B cell (primary cell): Measurements from ENCODE around the gene DNAJB8. TPM values are rescaled to one million over a fixed set of nuclear protein-coding genes. Genes with fewer than 3 reads are reported as not detected.

Experiments
- ATAC-seq: fragments of 200-7000 bp; cut with Tn5 transposase; one replicate; pipeline ENCODE4 v1.10.0; 2021; ENCODE audit warnings: low read depth, mild to moderate bottlenecking, moderate number of reproducible peaks, moderate library complexity
- CTCF ChIA-PET: fragments of 350-600 bp; sonication (Branson Sonifier 250); formaldehyde crosslinking; loops from one replicate; lab custom pipeline; 2021; ENCODE audit warnings: antibody characterized with exemption, inconsistent platforms; lab: Charles Lee
- POLR2A ChIA-PET: fragments of 350-600 bp; sonication (Branson Sonifier 250); formaldehyde crosslinking; loops from one replicate; lab custom pipeline; 2021; ENCODE audit warnings: antibody characterized with exemption; lab: Charles Lee
- DNase-seq: peaks from one replicate; pipeline ENCODE4 v3.0.0; 2013
- H2AFZ ChIP-seq: 2 replicates; pipeline ENCODE4 v1.6.1; 2012; ENCODE audit warnings: mild to moderate bottlenecking, low read depth, low read length; ENCODE audit not compliant: insufficient read depth, poor library complexity, severe bottlenecking
- H3K27ac ChIP-seq, 2 donors: 1 replicate in 1 of 2; 2 replicates in 1 of 2; pipeline ENCODE4 v1.5.1; 2012 to 2013; ENCODE audit warnings: low read length in 2 of 2, mild to moderate bottlenecking in 2 of 2, moderate library complexity in 1 of 2
- H3K27me3 ChIP-seq, 4 experiments: fragments of 200-600 bp in 1 of 4; sonication (generic) in 1 of 4; replicated peaks in 1 of 4; 1 replicate in 2 of 4; 2 replicates in 2 of 4; pipeline versions ENCODE4 v1.6.1 to v1.7.0; 2013 to 2016; ENCODE audit warnings: low read length in 3 of 4, mild to moderate bottlenecking in 2 of 4, mixed read lengths in 1 of 4, moderate library complexity in 1 of 4; ENCODE audit not compliant: insufficient read depth in 4 of 4, control insufficient read depth in 3 of 4; ENCODE audit errors: control extremely low read depth in 1 of 4
- H3K36me3 ChIP-seq, 2 experiments: replicated peaks in 1 of 2; 1 replicate in 1 of 2; 2 replicates in 1 of 2; pipeline versions ENCODE4 v1.6.1 to v1.7.1; 2013; ENCODE audit warnings: low read length in 1 of 2; ENCODE audit not compliant: insufficient read depth in 2 of 2, control insufficient read depth in 1 of 2; ENCODE audit errors: control extremely low read depth in 1 of 2, extremely low read depth in 1 of 2
- H3K4me1 ChIP-seq, 2 donors: fragments of 200-600 bp in 1 of 2; sonication (generic) in 1 of 2; 1 replicate in 1 of 2; 2 replicates in 1 of 2; pipeline versions ENCODE4 v1.5.1 to v1.6.1; 2013 to 2017; ENCODE audit warnings: low read length in 2 of 2; ENCODE audit not compliant: control insufficient read depth in 2 of 2, insufficient read depth in 2 of 2
- H3K4me2 ChIP-seq: replicated peaks from 2 replicates; pipeline ENCODE3; 2012; ENCODE audit warnings: mild to moderate bottlenecking, low read depth, low read length; ENCODE audit not compliant: poor library complexity, severe bottlenecking
- H3K4me3 ChIP-seq, 5 experiments: fragments of 200-600 bp in 1 of 5; sonication (generic) in 1 of 5; 1 replicate in 3 of 5; 2 replicates in 2 of 5; pipeline versions ENCODE4 v1.5.1 to v1.7.0; 2011 to 2016; ENCODE audit warnings: low read length in 4 of 5, mild to moderate bottlenecking in 4 of 5, low read depth in 2 of 5, control low read depth in 1 of 5, moderate library complexity in 1 of 5; ENCODE audit not compliant: insufficient read depth in 1 of 5; ENCODE audit errors: control extremely low read depth in 1 of 5, extremely low read depth in 1 of 5
- H3K79me2 ChIP-seq: fragments of 200-600 bp; sonication (generic); one replicate; pipeline ENCODE4 v1.6.0; 2016; ENCODE audit warnings: low read length; ENCODE audit not compliant: control insufficient read depth, insufficient read depth
- H3K9ac ChIP-seq: fragments of 200-600 bp; sonication (generic); 2 replicates; pipeline ENCODE4 v1.6.1; 2017; ENCODE audit warnings: mild to moderate bottlenecking, low read length, moderate library complexity
- H3K9me3 ChIP-seq, 3 donors: one replicate each; pipeline versions ENCODE4 v1.6.1 to v1.7.1; 2013; ENCODE audit warnings: low read length in 2 of 3; ENCODE audit not compliant: control insufficient read depth in 2 of 3, insufficient read depth in 1 of 3; ENCODE audit errors: control extremely low read depth in 1 of 3
- H4K20me1 ChIP-seq: 2 replicates; pipeline ENCODE4 v1.6.0; 2012; ENCODE audit warnings: mild to moderate bottlenecking, low read length; ENCODE audit not compliant: insufficient read depth, control insufficient read depth, poor library complexity, severe bottlenecking
- H3K27ac Mint-ChIP-seq: one replicate; pipeline ENCODE4 v1.8.0; 2021; ENCODE audit warnings: mixed read lengths
- H3K27me3 Mint-ChIP-seq: one replicate; pipeline ENCODE4 v1.8.0; 2021; ENCODE audit warnings: mixed read lengths
- H3K4me1 Mint-ChIP-seq: one replicate; pipeline ENCODE4 v1.8.0; 2021; ENCODE audit warnings: mixed read lengths
- H3K4me3 Mint-ChIP-seq: one replicate; pipeline ENCODE4 v1.8.0; 2021; ENCODE audit warnings: mixed read lengths
- H3K9me3 Mint-ChIP-seq: one replicate; pipeline ENCODE4 v1.8.0; 2022; ENCODE audit warnings: mixed read lengths; ENCODE audit not compliant: insufficient read depth
- CTCF ChIP-seq: fragments of 200-600 bp; IDR thresholded peaks from one replicate; pipeline ENCODE4 v1.8.0; 2022; ENCODE audit warnings: antibody characterized with exemption, mild to moderate bottlenecking
- EZH2 ChIP-seq: IDR thresholded peaks from 2 replicates; pipeline ENCODE4 v1.6.1; 2012; ENCODE audit warnings: borderline replicate concordance, low read depth, mild to moderate bottlenecking, moderate library complexity, low read length; ENCODE audit not compliant: insufficient read depth, poor library complexity, severe bottlenecking
- WGBS: methylation state at CpG from one replicate; pipeline ENCODE4 v1.1.5; 2013; ENCODE audit warnings: missing lambda C conversion rate; ENCODE audit not compliant: insufficient coverage; 5-methylcytosine and 5-hydroxymethylcytosine counted together
- intact Hi-C: fragments of 100-400 bp; cut with micrococcal nuclease; formaldehyde crosslinking; loops from one replicate; pipeline ENCODE4 v1.10.0; 2022
- polyA plus RNA-seq: library from polyadenylated mRNA; depleted of rRNA; stranded (reverse); fragments of >200 nt; gene quantifications from 2 replicates; pipeline ENCODE4 v1.2.3, GENCODE V29; 2012
- total RNA-seq, 2 donors: library from RNA; stranded (reverse); fragments of 120-200 nt in 1 of 2; gene quantifications; 1 replicate in 1 of 2; 2 replicates in 1 of 2; pipeline versions ENCODE4 v1.2.3 to v1.2.4, GENCODE V29; 2013 to 2022

DNAJB8 gene
- total and polyA plus RNA-seq, 2 donors (not counting 1 experiment from before 2014, with no cell fraction given) = not detected

- Histone ChIP-seq H3K4me3 (no peak overlapping the region), H2AFZ (no peak overlapping the region), H4K20me1 (no peaks in the 10 kb centered on the region), H3K9ac (no peak overlapping the region), H3K27ac (no peak overlapping the region), H3K79me2 (no peaks in the 10 kb centered on the region), H3K9me3 (peaks cover 0 to 17% (median 0%) of the 10 kb centered on the region in 3 donors), H3K4me2 (no peak overlapping the region), H3K27me3 (peaks cover 0 to 7% (median 0%) of the 10 kb centered on the region in 4 experiments), H3K36me3 (no peaks in the 10 kb centered on the region), H3K4me1 (no peaks in the 10 kb centered on the region)
- no peaks in the 10 kb centered on the region for H3K4me1 Mint-ChIP-seq
- H3K4me3 Mint-ChIP-seq = no peak overlapping the region
- intact Hi-C loops = no loop called here
- H3K27ac Mint-ChIP-seq = no peak overlapping the region
- ChIA-PET CTCF (no interaction called here), POLR2A (no interaction called here)
- WGBS = 89% methylated on average over 4 of the region's 6 CpGs
- no peak for TF ChIP-seq EZH2
- peaks cover 10% of the 10 kb centered on the region for H3K9me3 Mint-ChIP-seq
- ATAC-seq (no peak), DNase-seq (no peak)
- peaks cover 24% of the 10 kb centered on the region for H3K27me3 Mint-ChIP-seq
These were observed 23.7 kb downstream of the DNAJB8 start for GRCh38 chr3:128442949-128443348.

GRCh38 chr3:128442070-128442469, 24.6 kb downstream of the DNAJB8 start:
- Mint-ChIP-seq H3K9me3 (peaks cover 10% of the 10 kb centered on the region), H3K27me3 (peaks cover 24% of the 10 kb centered on the region), H3K4me1 (no peaks in the 10 kb centered on the region), H3K4me3 (no peak overlapping the region), H3K27ac (no peak overlapping the region)
- H3K4me3 ChIP-seq = no peak overlapping the region
- no peak for DNase-seq
- H3K27ac ChIP-seq = no peak overlapping the region
- no peak overlapping the region for H2AFZ ChIP-seq
- no peak for ATAC-seq
- no peaks in the 10 kb centered on the region for H4K20me1 ChIP-seq
- TF ChIP-seq EZH2 (no peak), CTCF (no peak)
- H3K27me3 ChIP-seq = peaks cover 0 to 7% (median 0%) of the 10 kb centered on the region in 4 experiments
- H3K36me3 ChIP-seq = no peaks in the 10 kb centered on the region
- intact Hi-C loops = no loop called here
- H3K9ac ChIP-seq = no peak overlapping the region
- H3K4me2 ChIP-seq = no peak overlapping the region
- no peaks in the 10 kb centered on the region for H3K79me2 ChIP-seq
- POLR2A ChIA-PET = no interaction called here
- H3K9me3 ChIP-seq = peaks cover 0 to 9% (median 0%) of the 10 kb centered on the region in 3 donors
- CTCF ChIA-PET = no interaction called here
- no peaks in the 10 kb centered on the region for H3K4me1 ChIP-seq
- 93% methylated on average over 7 of the region's 7 CpGs for WGBS
